Measurements from ENCODE around the gene NRXN3.
A peak's percentile ranks its signal among the peaks of the same experiment; 100 is the strongest.

NRXN3 gene

DNA sequence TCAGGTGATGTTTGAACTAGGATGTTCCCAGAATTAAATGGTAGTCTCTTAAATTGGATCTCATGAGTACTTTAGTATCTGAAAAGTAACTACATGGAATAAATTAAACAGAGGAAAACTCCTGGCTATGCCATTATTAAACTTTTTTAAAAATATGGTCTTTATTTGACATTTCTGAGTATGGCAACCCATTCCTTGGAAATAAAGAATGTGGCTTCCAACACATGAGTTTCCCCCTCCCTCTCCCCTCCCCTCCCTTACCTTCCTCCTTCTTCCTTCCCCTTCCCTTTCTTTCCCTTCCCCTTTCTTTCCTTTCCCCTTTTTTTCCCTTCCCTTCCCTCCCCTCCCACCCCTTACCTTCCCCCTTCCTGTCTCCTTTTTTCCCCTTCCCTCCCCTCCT, 1100.9 kb downstream of the NRXN3 start:
- no peak for DNase-seq

DNA sequence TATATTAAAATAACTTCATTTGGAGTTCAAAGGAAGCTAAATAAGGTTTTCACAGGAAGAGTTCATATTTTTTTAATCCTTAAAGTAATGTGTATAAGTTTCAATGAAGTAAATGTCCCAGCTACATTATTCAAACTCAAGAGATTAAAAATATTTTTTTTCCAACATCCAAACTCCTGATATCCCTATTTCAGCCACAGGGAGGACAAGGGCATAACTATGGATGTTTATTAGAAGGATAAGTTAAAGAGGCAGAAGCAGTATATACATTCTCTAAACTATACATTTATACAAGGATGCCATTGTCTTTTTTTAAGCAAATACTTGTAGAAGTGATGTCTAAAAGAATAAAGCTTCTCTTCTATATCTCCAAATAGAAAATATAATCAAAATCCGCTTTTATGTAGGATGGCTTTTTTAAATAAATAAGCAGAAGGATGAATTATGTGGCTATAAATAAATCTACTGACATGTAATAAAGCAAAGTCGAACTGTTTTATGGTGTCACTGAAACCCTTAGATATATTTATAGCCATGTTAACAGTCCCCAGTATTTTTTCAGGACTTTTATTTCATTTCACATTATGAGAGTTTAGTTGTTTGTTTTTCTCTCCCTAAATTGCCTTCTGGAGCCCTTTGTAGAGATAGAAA, 1104.6 kb downstream of the NRXN3 start:
- no peak for DNase-seq

DNA sequence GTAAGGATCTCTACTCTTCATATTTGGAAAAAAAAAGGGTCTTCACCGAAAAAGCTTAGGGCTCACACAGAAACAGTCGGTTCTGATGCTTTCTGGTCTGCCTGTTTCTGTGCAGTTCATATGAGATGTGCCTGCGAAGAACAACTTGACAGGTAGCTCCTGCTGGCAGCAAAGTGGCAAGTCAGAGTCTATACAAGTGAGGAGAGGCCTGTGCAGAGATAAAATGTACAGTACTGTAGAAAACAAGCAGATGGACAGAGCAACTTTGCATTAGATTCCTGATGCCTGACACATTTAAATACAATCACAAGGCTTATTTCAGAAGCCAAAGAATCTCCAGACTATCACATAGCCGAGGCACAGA, 1105.1 kb downstream of the NRXN3 start:
- DNase-seq, result no peak

DNA sequence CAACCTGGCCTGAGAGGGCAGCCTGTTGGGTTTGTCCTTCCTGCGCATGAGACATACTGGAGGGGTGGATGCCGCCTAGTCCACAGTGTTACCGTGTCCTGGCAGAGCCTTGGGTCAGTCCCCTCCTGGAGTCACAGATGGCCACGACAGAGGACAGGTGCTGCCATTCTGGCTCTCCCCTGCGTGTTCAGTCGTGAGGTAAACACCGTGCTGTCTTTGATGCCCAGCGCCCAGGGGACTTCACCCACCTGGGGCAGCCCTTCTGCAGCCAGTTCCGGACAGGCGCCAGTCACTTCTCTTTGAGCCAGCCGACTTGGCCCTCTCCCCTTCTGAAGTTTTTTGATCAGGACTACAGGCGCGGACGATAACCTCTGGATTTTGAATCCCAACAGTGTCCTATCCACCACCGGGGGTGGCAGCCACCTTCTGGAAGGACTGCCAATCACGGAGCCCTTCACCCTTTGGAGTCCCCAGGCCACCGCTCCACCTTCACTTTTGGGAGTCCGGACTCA, 1108.2 kb downstream of the NRXN3 start:
- DNase-seq, result no peak

DNA sequence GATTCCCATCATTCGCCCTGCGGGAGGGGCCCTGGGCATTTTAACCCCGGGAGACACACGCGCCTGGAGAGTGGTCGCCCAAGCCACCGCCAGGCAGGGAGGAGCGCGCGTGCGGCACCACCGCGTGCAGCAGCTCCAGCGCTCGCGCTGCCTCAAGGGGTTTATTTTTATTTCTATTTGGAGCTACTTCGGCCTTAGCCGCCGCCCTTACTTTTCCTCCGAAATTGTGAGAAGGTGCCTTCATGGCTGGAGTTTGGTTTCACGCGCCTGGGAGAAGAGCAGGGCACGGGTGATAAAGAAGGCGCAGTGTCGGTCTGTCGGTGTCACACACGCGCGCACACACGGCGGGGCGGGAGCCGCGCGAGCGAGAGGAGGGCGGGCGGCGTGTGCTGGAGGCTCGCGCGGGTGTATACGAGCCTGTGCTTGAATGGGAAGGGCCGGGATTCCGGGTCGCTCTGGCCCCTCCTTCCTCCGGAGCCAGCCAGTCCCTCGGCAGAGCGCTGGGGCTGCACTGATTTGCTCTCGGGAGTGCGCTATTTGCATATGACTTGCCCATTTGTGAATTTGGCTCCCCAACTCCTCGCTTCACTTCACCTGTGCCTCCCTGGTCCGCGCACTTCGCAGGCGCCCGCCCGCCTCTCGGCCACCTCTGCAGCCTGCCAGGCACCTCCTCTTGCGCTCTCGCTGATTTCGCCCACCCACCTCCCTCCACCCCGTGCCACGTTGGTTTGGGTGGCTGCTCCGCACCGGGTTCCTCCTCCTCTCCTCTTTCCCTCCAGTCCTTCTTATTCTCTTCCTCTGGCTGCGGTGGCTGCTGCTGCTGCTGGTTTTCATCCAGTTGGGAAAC, 1108.8 kb downstream of the NRXN3 start:
- peak; percentile 74 for DNase-seq

DNA sequence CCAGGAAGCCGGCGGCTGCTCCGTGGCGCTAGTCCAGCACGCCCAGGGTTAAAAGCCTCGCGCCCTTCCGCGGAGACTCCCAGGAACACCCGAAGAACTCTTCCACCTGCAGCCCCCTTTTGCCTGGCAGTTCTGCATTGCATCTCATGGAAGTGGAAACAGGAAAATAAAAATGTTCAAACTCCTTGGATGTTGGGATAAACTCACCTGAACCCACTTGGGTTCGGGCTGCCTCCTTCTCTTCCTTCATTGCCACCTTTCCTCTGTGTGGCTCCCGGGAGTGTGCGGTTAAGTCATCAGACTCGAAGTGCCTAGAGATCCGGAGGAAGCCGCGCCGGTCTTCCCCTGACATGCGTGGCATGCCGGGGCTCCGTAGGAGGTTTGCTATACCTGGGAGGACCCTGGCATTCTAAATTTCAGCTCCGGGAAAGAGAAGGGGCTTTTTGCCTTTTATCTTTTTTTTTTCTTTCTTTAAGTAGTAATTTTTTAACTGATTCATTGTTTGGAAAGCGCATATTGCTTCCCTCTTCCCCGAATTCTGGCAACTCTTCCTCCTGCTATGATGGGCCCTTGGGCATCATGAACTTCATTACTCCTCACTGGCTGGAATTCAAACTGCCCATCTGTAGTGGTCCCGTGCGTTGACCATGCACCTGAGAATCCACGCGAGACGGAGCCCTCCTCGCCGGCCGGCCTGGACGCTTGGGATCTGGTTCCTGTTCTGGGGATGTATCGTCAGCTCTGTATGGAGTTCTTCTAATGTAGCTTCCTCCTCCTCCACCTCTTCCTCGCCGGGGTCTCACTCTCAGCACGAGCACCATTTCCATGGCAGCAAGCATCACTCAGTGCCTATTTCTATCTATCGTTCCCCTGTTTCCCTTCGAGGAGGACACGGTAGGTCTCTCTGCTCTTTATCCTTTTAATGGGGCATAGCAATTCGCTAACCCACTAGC, 1109.7 kb downstream of the NRXN3 start:
- DNase-seq, result no peak

DNA sequence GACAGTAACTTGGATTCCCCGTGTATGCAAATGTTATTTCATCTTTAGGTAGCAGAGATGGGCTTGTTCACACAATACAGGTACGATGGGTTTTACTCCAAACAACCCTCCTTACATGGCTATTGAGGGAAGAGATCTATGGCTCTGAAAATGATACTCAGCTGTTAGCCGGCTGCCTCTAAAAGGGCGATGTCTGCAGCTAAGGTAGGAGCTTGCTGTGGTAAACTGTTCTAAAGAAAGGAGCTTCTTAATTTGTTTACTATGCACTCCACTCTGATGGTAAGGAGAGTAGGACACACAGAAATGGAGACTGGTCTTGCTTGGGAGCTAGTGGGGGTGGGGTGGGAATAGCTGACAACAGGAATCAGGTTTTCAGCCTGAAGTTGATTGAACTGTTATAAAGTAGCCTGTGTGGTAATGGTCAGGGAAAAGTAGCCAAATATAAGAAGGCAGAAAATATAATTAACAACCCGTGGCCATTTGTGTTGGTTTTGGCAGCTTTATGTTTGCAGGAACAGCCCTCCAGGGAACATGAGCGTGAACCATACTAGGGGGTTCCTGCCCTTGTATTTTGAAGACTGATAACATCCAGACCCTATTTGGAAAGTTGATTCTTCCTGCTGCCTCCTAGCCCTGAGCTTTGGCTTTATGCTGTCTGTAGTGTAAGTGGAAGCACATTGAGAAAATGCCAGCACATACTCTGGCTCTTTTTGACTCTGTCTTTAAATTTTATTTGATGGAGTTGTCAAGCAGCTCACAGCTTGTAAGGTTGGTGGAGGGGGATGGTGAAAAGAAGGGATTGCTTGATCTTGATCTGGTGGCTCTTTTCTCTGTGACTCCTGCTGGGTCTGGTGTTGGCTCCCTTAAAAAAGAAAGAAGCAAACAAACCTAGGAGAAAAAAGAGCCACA, 1111.3 kb downstream of the NRXN3 start:
- no peak for DNase-seq

DNA sequence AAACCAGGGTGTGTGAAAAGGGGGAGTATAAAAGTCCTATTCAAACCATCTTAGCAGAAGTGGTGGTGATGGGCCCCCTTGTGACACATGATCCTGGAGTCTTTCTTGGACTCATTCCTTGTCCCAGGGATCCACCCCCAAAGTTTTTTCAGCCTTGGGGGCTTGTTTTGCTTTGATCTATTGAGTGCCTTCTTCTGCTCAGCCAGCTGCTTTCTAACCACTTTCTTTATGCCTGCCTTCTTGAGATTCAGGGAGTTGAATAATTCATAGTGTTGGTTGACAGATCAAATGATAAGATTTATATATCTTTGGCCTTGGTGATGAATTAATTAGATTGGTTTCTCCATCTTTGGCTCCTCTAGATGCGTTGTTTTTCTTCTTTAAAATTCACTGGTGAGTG, 1114.4 kb downstream of the NRXN3 start:
- no peak for DNase-seq

DNA sequence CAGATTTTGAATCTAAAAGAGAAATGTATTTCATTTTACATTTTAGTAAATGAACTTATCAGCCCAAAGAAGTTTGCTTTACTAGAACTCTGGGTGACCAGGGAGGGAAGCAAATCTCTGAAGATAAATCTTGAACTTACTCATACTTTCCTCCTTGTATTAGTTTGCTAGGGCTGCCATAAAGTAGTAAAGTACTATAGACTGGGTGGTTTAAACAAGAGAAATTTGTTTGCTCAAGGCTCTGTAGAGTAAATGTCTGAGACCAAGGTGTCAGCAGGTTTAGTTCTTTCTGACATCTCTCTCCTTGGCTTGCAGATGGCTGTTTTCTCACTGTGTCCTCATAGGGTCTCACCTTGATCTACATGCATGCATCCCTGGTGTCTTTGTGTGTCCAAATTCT, 1115.1 kb downstream of the NRXN3 start:
- DNase-seq, result no peak

DNA sequence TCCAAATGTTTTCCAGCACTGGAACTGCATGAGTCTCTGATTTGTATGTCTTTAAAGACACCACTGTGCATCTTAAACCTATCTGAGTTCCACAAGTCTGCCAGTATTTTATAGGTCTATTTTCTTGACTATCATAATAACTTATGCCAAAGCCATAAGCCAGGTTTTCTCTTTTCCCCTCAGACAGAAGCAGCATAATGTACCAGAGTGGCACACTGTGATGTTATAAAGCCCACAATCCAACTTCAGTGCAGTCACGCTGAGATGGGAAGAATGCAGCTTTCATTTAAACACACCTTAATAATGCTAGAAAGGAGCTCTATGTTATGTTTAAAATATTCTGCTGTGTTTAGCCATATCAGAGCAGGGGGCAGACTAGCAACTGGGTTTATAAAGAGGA, 1117.8 kb downstream of the NRXN3 start:
- DNase-seq, result no peak

DNA sequence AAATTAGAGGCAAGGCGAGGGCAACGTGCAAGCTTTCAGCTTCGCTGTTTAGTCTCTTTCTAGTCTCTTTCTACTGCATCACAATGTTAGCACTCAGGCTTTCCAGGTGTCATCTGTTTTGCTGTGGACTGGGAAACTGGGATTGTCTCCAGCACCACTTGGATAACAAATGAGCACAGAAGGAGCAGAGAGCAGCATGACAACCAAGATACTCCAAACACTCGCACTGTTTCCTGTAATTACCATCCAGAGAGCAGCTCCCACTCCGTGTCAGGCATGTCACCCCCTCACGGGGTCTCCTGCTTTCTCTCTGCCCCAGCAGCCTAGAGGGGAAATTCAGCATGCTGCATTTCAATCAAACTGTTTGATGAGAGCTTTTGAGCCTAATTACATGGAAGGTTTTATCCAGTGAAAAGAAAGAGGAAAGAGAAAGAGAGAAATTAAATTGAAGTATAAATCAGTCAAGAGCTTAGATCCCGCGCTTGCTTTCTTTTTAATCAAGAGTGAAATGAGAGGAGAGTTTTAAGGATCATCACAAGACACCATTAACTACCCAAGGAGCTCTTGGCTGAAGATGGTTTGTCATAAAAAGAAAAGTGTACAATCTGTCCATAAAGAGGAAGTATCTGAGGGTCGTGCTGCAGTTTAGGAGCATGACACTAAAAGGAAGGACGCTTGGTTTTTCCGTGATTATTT, 1123.5 kb downstream of the NRXN3 start:
- DNase-seq, result no peak

DNA sequence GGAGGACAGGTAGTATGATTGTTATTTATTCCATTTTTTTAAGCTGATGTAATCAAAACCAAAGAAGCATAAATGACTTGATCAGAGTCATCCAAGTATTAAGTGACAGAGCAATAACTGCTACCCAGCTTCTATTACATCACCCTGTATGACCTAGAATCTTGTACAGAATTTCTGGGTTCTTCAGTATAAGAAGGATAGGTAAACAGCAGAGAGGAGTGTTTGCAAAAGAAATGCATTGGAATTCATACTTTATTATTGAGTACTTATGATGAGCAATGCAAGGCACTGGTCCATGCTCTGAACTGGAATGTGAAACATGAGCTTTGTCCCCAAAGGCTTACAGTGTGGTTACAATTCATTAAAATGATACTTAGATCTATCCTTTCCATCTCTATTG, 1124.3 kb downstream of the NRXN3 start:
- DNase-seq, result no peak

DNA sequence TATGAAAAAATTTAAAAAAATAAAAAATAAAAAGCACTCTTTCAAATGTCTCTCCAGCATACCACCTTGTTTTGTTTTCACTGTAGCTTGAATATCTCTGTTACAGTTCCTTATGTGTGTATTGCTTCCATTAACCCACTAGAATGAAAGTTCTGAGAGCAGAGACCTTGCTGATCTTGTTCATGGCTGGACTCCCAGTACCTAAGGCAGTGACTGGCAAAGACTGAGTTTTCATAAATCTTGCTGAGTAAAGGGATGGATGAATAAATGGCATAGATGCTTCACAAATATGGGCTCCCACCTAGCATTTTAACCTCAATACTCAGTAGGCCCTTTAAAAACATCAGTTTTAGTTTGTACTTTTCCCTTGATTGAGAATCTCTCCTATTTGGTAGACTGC, 1125.2 kb downstream of the NRXN3 start:
- no peak for DNase-seq

DNA sequence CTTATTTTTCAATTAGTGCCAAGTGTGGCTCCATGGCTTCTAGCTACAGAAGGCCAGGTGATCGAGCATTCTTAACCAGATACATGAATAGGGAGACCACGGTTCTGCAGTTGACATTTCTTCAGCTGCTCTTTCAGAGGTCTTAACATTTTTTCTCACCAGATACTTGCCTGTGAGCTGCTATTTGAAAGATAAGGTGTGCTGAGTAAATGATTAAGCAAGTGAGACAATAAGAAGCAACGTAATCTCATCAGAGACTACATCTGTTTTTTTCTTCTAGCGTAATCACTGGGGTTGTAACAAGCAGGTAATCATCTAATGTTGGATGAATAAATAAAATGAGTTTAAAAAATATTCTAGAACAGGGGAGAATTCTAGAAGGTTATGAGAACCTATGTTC, 1128.2 kb downstream of the NRXN3 start:
- DNase-seq, result no peak

DNA sequence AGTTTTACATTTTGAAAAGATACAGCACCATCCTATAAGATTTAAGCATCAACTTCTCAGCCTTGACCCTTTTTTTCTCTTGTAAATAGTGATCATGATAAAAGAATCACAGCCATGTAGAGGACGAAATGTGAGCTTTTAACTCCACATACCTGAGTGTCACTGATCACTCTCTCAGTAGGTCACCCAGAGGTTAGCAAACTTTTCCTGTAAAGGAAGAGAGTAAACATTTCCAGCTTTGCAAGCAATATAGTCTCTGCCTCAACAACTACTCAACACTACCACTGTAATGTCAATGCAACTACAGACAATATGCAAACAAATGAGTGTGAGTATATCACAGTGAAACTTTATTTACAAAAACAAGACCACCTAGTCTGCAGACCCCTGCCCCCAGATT, 1129.0 kb downstream of the NRXN3 start:
- no peak for DNase-seq

DNA sequence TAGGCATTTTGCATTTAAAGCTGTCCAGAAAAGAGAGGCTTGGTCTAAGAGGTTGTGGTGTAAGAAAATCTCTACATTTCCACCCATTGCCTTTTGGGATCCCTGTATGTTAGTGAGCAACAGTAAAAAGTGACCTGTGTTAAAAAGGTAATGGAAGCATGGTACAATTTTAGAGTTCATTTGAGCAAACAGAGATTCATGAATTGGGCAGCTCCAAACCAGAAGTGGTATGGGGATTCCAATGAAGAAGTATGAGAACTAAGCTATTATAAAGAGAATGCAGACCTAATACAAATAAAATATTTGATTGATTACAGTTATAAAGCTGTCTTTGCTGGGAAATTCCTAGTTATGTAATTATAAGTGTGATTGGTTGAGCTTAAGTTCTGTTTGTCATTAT, 1134.1 kb downstream of the NRXN3 start:
- DNase-seq, result no peak

DNA sequence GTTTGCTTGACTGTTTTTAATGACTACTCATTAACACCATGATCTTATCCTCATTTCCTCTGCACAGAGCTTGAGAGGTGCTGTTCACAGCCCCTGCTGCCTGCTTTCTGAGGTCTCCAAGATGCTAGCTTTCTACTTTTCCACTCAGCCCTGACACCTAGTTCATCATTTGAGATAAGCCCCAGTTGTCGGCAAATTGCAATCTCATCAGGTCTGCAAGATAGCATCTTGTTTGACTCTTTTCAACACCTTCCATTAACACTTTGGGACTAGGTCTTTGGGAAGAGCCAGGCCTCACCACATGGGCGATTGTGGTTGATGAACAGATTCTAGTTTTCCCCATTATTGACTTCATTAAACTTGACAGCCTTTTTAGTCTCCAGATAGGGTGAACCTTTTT, 1136.4 kb downstream of the NRXN3 start:
- no peak for DNase-seq

DNA sequence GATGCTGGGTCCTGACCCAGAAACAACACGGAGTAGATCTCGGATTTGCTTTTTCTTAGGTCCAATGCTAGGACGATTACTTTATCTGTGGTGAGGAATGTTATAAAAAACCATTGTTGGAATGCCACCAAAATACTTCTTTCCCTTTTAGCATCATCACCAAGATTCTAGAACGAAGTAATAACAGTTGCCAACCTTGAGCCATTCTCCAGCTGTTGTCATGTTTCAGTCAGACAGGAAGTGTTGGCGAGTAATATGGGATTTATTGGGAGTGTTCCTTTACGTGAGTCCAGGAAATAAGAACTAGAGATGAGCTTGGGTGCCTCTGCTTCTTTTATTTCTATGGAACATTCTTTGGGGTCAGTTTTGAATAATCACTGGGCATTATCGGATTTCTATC, 1148.2 kb downstream of the NRXN3 start:
- DNase-seq, result no peak

DNA sequence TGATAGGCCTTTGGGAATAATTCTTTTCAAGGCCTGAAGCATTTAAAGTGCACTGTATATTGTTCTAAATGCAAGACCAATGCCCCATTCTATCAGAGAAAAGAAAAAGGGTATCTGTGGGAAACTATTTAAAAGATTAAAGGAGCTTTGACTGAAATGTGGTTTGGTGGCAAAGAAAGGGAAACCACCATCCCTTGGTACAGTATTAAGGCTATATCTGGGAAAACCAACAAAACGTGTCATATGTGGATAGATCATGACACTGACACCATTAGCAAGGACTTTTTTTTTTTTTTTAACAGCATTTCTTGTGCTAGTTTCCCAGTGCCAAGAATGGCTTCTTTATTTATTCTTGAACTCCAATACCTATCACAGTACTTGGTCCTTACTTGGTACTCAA, 1150.4 kb downstream of the NRXN3 start:
- no peak for DNase-seq

DNA sequence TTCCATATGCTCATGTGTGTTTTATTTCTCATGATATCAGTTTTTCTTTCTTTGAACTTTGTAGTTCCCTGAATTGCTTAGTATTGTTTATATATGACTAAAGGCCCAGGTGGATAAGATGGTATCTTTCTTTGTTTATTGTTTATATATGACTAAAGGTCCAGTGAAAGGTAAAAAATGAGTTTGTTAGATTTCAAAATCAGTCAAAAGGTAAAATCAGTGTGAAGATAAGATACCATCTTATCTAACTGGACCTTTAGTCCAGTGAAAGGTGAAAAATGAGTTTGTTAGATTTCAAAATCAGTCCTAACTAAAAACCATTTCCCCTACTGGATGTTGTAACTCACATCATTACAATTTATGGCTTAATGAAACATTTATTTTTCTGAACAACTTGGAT, 1150.9 kb downstream of the NRXN3 start:
- DNase-seq, result no peak

DNA sequence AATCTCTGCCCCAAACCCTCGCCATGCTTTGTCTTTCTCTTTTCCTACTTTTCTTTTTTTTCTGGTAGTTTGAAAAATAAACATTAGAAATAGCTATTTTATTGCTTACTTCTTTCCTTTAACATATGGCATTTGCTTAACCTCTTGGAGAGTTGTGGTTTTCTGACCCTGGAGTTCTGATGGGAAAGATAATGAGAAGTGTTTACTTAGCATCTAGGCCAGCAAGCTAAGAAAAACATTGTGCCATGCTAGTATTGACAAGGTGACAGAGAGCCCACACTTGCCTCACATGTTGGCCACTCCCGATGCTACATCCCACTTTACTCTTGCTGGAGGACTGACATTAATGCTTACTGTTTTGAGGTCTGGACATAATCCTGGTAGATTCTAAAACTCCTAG, 1154.9 kb downstream of the NRXN3 start:
- no peak for DNase-seq

DNA sequence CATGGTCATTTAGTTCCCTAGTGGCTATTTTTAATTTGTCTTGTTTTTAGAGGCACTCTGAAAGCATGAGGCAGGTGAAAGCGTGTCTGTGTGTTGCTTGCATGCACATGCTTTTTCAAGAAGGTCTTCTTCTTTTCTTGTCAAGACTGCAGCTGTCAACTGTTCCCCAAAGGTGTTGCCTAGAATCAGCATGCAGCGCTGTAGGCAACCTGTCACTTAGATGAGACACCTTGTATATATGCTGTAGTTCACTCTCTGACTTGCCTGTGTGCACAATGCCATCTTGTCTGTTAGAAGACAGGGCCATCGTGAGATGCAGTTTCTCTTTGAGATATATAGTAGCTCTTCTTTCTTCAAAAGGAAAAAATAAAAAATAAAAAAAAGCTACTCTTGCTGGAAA, 1155.4 kb downstream of the NRXN3 start:
- no peak for DNase-seq

All from T1000 (cell line).